ENCODE measurements around the gene GET4.
"Not testable (repeated sequence)": the region's sequence is repeated elsewhere in the genome, so short reads cannot be mapped to it uniquely, and the experiment has no call there.

The GET4 gene

GRCh38 chr7:869348-869747, 7.0 kb upstream of the GET4 start:
- DNase-seq (ENCODE audit: low read depth, low spot score): no peak

- DNase-seq (ENCODE audit: low read depth, low spot score): no peak
Measured at GRCh38 chr7:871900-872537, 4.3 kb upstream of the GET4 start.

DNA sequence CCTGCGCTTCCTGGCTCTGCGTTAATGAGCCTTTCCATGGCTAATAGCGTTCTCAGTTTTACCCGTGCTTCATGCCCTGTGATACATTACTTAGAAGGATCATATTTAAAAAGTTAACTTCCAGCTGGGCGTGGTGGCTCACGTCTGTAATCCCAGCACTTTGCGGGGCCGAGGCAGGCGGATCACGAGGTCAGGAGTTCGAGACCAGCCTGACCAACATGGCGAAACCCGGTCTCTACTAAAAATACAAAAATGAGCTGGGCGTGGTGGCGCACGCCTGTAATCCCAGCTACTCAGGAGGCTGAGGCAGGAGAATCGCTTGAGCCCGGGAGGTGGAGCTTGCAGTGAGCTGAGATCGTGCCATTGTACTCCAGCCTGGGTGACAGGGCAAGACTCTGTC, 3.7 kb upstream of the GET4 start:
- not testable (repeated sequence) for DNase-seq (ENCODE audit: low read depth, low spot score)

GRCh38 chr7:873367-874002, 2.9 kb upstream of the GET4 start:
- DNase-seq (ENCODE audit: low read depth, low spot score): peak; percentile 95

- DNase-seq (ENCODE audit: low read depth, low spot score): peak; percentile 39
Measured at GRCh38 chr7:874031-874749, 2.2 kb upstream of the GET4 start.

- no peak for DNase-seq (ENCODE audit: low read depth, low spot score)
Measured at GRCh38 chr7:875051-875450, 1.3 kb upstream of the GET4 start.

DNA sequence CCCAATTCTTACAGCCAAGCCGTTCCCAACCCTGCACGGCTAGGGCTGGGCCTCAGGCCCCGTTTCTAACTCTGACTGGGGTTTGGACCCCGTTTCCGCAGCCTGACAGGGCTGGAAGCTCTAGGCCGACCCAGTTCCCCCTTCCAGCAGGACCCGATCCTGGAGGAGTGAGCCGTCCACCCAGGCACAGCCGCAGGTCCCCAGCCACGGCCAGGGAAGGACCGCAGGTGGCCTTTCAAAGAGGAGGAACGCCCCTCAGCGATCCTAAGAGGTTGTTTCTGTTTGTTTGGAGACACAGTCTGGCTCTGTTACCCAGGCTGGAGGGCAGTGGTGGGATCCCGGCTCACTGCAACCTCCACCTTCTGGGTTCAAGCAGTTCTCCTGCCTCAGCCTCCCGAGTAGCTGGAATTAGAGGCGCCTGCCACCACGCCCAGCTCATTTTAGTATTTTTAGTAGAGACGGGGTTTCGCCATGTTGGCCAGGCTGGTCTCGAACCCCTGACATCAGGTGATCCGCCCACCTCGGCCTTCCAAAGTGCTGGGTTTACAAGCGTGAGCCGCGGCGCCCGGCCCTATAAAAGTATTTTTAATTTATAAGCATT, 778 bp upstream of the GET4 start:
- DNase-seq (ENCODE audit: low read depth, low spot score): peak; percentile 26

DNA sequence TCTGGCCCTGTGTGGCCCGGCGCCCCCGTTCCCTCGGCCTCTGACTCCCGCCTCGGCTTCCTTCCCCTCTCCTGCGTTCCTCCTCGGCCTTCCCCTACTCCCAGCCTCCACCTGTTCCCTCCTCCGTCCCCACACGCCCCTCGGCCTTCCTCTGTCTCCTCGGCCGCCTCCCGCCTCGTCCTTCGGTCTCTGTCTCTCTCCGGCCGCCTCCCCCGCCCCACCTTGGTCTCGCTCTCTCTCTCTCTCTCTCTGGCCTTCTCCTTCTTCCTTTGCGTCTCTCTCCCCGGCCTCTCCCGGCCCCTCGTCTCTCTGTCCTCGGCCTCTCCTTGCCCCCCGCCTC, 588 bp downstream of the GET4 start:
- DNase-seq (ENCODE audit: low read depth, low spot score): peak; percentile 40

DNA sequence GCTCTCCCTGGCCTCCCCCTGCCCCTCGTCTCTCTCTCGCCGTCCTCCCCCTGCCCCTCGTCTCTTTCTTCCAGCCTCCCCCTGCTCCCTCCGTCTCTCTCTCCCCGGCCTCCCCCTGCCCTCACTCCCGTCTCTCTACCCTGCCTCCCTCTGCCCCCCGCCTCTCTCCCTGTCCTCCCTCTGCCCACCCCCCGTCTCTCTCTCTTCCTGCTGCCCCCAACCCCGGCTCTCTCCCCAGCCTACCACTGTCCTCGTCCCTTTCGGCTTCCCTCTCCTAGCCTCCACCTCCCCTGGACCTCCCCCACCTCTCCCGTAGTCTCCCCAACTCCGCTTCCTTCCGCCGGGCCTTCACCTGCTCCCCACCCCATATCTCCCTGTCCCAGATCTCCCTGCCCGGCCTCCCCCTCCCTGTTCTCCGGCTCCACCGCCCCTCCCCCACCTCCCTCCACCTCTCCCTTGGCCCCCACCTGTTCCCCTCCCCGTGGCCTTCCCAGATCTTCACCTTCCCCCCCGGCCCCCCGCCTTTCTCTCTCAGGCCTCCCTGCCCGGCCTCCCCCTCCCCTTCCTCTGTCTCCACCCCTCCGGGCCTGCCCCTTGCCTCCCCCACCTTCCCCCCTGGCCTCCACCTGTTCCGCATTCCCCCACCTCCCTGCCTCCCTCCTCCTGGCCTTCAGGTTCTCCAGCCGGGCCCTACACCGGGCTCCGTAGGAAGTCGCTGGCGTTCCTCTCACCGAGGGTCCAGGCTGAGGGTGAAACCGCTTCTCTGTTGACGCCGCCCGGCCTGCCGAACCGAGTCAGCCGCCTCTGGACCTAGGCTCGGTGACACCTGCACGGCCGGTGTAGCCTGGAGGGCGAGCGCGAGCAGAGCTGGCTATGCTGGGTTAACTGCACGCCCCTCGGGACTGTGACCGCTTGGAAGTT, 1.2 kb downstream of the GET4 start:
- no peak for DNase-seq (ENCODE audit: low read depth, low spot score)

GRCh38 chr7:879093-879492, 2.7 kb downstream of the GET4 start:
- no peak for DNase-seq (ENCODE audit: low read depth, low spot score)

DNA sequence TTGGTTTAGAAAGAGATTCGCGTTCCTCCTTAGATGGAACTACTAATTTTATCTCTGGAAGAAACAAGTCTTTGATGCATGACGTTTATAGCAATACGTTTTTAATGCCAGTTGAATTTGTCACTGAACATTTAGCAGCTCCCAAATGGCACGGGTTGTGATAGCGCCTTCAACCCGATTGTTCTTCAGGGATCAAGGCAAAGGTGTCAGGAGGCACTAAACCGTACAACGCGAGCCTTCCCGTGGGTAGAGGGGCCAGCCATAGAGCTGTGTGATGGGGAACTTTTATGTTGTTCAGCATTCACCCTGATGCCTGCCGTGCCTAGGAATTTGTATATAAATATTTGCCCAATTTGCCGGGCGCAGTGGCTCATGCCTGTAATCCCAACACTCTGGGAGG, 3.4 kb downstream of the GET4 start:
- DNase-seq (ENCODE audit: low read depth, low spot score): no peak

DNA sequence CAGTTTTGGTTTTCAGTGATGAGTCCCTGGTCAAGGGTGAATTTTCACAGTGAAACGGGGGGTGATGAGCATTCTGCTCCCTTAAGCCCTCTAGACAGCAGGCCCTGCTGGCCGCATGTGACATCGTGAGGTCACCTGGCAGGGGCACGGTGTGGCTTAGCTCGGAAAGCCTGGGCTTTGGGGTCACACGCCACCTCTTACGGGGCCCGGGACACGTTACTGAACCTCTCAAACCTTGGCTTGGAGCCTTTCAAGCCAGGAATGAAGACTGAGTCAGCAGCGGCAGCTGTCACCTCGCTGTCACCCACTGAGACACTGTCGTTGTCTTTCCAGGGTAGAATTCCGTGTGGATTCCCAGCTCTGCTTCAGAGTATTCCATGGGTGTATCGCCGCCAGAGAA, 4.1 kb downstream of the GET4 start:
- no peak for DNase-seq (ENCODE audit: low read depth, low spot score)

DNA sequence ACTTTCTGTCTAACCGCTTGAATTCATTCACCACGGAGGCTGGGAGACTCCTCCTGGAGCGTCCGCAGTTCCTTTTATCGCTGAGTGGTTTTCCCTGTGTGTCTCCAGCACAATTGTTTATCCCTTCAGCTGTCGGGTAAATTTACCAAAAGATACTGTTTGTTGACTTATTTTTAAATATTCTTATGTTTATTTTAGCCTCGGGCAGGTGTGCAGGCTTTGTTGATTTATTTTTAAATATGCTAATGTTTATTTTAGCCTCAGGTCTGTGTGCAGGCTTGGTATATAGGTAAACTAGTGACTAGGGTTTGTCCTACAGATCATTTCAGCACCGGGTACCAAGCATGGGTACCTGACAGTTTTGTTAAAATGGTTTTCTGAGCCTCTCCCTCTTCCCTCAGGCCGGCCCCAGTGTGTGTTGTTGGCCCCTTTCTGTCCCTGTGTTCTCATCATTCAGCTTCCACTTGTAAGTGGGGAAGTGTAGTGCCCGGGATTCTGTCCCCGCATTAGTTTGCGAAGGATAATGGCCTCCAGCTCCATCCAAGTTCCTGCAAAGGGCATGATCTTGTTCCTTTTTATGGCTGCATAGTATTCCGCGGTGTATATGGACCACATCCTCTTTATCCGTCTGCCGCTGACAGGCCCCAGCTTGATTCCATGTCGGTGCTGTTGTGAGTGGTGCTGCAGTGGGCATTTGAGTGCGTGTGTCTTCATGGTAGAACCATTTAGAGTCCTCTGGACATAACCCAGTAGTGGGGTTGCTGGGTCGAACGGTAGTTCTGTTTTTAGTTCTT, 5.3 kb downstream of the GET4 start:
- no peak for DNase-seq (ENCODE audit: low read depth, low spot score)

- no peak for DNase-seq (ENCODE audit: low read depth, low spot score)
Measured at GRCh38 chr7:882336-883035, 6.1 kb downstream of the GET4 start.

DNA sequence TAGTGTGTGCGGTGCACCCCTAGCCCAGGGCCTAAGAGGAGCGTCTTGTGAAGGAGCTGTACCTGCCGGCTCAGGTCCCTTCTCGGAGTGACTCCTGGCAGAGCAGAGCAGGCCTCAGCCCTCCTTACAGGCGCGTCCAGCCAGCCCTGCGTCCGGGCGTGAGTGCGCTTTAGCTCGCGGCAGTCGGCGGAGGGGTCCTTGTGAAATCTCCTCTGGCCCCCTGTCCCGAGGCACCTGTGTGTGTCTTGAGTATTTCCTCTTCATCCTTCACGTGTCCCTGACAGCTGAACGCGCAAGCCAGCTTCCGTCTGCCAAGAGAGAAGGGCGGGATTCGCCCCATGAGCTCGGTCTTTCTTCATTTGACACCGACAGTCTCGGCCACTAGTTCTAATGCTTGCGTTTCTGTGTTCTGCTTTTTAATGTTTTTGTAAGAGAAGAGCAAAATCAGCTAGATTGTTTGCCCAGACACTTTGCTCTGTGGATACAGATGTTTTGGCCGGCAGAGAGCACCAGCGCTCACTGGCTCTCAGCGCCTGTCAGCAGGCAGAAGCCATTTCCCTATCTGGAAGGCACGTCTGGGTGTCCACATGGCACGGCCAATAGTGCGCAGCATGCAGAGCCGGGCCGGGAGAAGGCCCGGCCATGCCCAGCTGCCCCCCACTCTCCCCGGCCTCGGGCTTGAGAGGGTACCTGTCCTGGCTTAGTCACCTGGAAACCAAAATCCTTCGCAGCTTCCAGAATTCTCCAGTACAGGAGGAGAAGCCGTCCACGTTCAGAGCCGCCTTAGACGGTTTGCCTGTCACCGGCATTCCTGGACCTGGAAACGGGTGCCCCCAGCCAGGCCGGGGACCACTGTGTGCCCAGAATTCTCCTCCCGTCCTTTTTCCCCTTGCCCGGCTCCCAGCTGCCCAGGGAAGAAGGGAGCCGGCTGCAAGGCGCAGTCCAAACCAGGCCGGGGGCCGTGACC, 7.0 kb downstream of the GET4 start:
- no peak for DNase-seq (ENCODE audit: low read depth, low spot score)

DNA sequence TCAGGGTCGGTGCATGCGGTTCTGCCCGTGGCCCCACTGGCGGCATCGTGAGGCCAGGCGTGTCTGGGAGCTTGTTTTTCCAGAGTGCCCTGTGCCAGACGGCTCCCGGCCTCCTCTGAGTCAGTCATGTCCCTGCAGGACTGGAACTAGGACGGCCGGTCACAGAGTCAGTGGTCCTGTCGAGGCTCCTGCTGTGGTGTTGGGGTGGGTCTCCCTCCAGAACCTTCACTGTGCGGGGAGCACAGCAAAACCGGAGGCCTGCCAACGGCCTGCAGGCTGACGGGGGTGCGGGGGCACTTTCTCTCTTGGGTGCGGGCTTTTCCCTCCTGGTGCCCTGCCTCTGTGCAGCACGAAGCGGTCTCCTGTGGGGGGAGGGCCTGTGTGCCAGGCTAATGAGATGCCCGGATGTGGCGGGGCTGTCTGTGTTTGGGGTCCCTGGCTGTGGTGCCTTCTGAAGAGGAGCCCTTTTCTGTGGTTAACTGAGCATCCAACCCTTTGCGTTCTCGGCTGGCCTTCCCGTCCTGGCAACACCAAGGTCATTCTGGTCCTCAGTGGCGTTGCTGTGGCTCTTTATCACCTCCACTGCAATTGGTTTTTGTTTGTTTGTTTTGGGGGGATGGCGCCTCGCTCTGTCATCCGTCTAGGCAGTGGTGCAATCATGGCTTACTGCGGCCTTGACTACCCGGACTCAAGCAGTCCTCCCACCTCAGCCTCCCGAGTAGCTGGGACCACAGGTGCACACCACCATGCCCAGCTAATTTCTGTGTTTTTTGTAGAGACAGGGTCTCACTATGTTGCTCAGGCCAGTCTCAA, 8.0 kb downstream of the GET4 start:
- no peak for DNase-seq (ENCODE audit: low read depth, low spot score)

DNA sequence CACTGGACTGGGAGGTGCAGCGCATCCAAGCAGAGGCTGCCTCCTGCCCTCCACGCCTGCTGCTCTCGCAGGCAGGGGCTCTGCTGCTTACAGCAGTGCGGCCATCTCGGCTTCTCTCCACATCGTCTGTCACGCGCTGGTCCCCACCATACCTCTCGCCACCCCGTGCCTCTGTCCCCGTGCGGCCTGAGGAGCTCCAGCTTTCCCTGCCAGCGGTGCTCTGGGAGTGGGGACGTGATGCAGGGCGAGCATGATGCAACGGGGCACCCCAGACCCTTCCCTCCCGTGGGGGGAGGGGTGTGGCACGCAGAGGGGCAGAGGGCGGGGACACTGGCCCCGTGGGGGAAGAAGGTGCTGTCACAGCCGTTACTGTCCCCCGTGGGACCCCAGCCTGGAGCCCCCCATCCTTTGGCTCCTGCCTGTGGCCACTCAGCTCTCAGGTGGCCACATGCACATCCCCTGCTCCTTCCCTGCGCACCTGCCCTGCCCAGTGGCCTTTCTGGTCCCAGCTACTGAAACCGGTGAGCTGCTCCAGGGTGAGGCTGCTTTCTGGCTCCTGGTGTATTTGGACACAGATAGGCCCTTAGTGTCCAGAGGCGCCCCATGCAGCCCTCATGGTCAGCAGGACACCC, 9.0 kb downstream of the GET4 start:
- DNase-seq (ENCODE audit: low read depth, low spot score): no peak

All from ELF-1 (cell line).